Esophagus muscularis mucosa (tissue), 3 donors: ENCODE results near the gene KCNAB1.

ENCODE experiments used
- CTCF ChIP-seq, 3 experiments: fragments of 200-600 bp in 2 of 3; fragments of 450-650 bp in 1 of 3; sonication (generic) in 2 of 3; IDR thresholded peaks; one replicate each; pipeline ENCODE4 v1.5.1; 2017 to 2019; ENCODE audit warnings: antibody characterized with exemption in 3 of 3, mild to moderate bottlenecking in 2 of 3, moderate library complexity in 1 of 3
- POLR2A ChIP-seq: fragments of 450-650 bp; IDR thresholded peaks from one replicate; pipeline ENCODE4 v1.6.1; 2017; ENCODE audit warnings: antibody characterized with exemption, moderate library complexity, mild to moderate bottlenecking, low read depth

- no peak for TF ChIP-seq POLR2A
- TF ChIP-seq CTCF (IDR thresholded peaks at IDR 0.05) = no peak
Observed at GRCh38 chr3:156582532-156583183, 462.3 kb downstream of the KCNAB1 start.
